Measurements from ENCODE around the gene MBD3L3. TPM values are rescaled to one million over a fixed set of nuclear protein-coding genes. Genes with fewer than 3 reads are reported as not detected.

The MBD3L3 gene
- total and polyA plus RNA-seq, 10 of the 15 experiments (the other 5 are each of a cell fraction or from before 2014, with no cell fraction given): not detected

GRCh38 chr19:7010722-7011593 is 47.5 kb downstream of the MBD3L3 start (continued):
- peak; percentile 30 for TF ChIP-seq E2F8 (IDR thresholded peaks at IDR 0.05; ENCODE audit: low read depth, partially characterized antibody)
- TF ChIP-seq NR2F1 (conservative IDR thresholded peaks at IDR 0.05): peak; percentile 78
- 0 out of 2 replicates have a peak, but pooled peaks have one; percentile 35 for TF ChIP-seq PAX8 (IDR thresholded peaks at IDR 0.05)
- TF ChIP-seq BMI1 (IDR thresholded peaks at IDR 0.05; ENCODE audit: borderline replicate concordance): no peak; the same call in 1 of the 2 replicates
- no peak for TF ChIP-seq SIN3A (IDR thresholded peaks at IDR 0.05; ENCODE audit: low read depth, low read length)
- TF ChIP-seq DPF2 (IDR thresholded peaks at IDR 0.05): peak; percentile 59; the same call in 1 of the 2 replicates
- TF ChIP-seq ZNF592 (IDR thresholded peaks at IDR 0.05): 0 out of 2 replicates have a peak, but pooled peaks have one; percentile 9
- TF ChIP-seq RB1 (IDR thresholded peaks at IDR 0.05; ENCODE audit: borderline replicate concordance): no peak
- TF ChIP-seq MLLT1 (IDR thresholded peaks at IDR 0.05): peak; percentile 75
- no peak for TF ChIP-seq POLR2A (IDR thresholded peaks at IDR 0.05; ENCODE audit: low read depth, low read length)
- 0 out of 2 replicates have a peak, but pooled peaks have one; percentile 39 for TF ChIP-seq ZNF24 (IDR thresholded peaks at IDR 0.05)
- TF ChIP-seq YBX1 (IDR thresholded peaks at IDR 0.05): no peak

Data from GM12878 (cell line).